AG09319 (cell line): ENCODE measurements around the gene INPP4B.

ENCODE experiments used
- DNase-seq: peaks from one replicate; pipeline ENCODE4 v3.0.0-alpha.2; 2010; ENCODE audit warnings: low read depth; ENCODE audit errors: extremely low read depth
- CTCF ChIP-seq: IDR thresholded peaks from 2 replicates; pipeline ENCODE4 v1.5.1; 2011; ENCODE audit warnings: low read depth, mild to moderate bottlenecking, inconsistent platforms, low read length, moderate library complexity

INPP4B gene

DNA sequence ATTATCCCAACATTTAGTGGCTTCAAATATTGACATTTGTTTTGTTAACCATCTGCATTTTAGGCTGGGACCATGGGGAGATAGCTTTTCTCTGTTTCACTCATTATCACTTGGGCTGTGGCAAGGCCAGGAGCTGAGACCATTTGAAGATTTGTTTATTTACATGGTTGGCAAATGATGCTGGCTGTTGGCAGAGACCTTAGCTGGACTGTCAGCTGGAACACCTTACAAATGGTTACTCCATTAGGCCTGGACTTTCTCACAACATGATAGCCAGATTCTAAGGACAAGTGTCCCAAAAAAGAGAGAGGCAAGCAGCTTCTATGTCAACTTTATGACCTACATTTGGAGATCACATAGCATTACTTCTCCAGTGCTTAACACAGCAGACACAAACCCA, 130.4 kb downstream of the INPP4B start:
- DNase-seq, result no peak
- no peak for TF ChIP-seq CTCF

DNA sequence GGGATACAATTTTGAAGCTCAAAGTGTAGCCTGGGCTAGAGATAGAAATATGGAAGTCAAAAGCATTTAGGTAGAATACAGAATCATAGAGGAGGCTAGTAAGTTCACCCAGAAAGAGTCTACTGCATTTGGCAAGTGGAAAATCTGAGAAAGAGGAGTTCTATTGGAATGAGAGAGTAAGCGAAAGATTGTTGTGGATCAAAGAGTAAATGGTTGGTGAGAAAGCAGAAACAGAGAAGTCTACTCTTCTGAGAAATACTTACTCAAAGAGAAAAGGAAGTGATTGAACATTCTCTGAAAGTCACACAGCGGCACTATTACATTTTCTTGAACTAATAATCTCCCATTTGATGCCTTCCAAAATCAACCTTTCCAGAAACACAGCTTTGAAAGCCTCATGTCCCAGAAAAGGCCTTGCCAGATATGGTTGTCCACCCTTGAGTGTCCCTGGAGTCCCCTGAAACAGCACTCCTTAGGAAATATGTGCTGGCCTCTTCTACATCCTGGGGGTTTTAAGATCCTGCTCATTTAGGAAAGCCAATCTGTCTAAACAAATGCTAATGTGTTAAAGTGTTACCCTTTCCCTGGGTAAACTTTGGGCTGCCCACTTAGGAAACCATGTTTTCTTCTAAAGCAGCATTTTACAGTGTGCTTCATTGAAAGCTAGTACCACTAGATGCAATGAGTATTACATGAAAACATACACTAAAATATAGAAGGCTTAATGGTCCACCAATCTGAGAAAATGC, 132.6 kb downstream of the INPP4B start:
- TF ChIP-seq CTCF, result no peak
- no peak for DNase-seq

DNA sequence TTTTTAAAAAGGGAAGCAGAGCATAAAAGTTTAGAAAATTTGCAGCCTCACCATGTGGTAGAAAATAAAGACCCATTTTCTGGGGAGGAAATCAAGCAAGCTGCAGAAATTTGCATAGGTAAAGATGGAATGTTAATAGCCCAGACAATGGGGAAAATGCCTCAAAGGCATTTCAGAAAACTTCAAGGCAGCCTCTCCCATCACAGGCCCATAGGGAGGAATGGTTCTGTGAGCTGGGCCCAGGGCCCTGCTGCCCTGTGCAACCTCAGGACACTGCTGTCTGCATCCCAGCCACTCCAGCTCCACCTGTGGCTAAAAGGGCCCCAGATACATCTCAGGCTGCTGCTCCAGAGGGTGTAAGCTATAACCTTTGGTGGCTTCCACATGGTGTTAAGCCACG, 137.9 kb downstream of the INPP4B start:
- no peak for TF ChIP-seq CTCF
- DNase-seq, result no peak

DNA sequence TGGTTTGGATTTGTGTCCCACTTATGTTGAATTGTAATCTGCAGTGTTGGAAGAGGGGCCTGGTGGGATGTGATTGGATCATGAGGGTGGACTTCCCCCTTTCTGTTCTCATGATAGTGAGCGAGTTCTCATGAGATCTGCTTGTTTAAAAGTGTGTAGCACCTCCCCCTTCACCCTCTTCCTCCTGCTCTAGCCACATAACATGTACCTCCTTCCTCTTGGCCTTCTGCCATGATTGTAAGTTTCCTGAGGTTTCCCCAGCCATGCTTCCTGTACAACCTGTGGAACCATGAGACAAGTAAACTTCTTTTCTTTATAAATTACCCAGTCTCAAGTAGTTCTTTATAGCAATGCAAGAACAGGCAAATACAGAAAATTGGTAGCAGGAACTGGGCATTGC, 138.7 kb downstream of the INPP4B start:
- DNase-seq, result no peak
- no peak for TF ChIP-seq CTCF

DNA sequence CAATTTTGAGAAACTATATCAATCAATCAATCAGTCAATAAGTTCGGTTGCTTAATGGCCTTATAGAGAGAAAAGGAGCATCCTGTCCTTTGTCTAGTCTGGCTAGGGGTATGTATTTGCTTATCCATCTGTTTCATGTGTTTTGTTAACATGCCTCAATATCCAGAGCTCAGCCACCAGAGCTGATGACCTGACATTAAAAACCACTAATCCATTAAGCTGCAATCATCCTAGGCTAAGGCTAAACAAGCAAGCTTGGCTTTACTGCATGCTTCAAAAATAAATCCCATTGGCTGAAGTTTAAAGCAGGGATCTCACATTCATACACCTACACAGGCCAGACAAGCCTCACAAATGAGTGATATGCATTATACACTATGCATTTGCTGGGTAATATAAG, 139.7 kb downstream of the INPP4B start:
- no peak for DNase-seq
- TF ChIP-seq CTCF, result no peak

GRCh38 chr4:142705820-142706219, 140.3 kb downstream of the INPP4B start:
- no peak for TF ChIP-seq CTCF
- DNase-seq, result no peak

DNA sequence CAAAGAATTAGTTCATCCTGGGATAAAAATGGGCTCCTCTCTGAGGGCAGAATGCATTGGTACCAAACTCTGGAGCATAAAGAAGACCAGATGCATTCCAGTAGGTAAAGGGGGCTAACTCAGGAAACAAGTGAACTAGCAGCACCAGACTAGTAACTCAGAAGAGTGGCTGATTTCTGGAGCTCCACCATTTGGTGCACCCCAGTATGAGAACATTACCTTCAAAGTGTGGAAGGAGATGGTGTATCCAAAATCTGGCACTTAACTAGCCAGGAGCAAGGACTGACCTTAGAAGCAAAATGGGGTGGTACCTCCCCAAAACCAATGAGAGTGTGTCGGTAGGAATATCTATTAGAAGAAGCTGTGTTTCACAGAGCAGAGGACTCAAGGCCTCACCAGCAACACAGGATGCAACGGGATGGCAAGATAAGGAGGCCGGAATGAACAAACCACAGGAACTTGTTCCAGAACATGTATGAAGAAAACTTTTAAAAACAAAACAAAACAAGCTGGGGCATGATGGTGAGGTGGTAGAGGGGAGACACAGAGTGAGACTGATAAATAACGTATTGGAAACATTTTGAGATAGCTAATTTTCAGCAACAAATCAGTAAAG, 142.3 kb downstream of the INPP4B start:
- TF ChIP-seq CTCF, result no peak
- no peak for DNase-seq
